Keratinocyte (primary cell): Measurements from ENCODE around the gene GCC2. TPM values are rescaled to one million over a fixed set of nuclear protein-coding genes. Genes with fewer than 3 reads are reported as not detected.
A peak's percentile ranks its signal among the peaks of the same experiment; 100 is the strongest.
"Not testable (repeated sequence)": the region's sequence is repeated elsewhere in the genome, so short reads cannot be mapped to it uniquely, and the experiment has no call there.

Source experiments
- DNase-seq: peaks from one replicate; pipeline ENCODE4 v3.0.0-alpha.2; 2011; ENCODE audit warnings: low read depth, missing footprints, low spot score
- FAIRE-seq: peaks from 2 replicates; lab custom pipeline; 2011; peaks lifted over from hg19 to GRCh38; lab: Jason Lieb, UNC
- H2AFZ ChIP-seq: 2 replicates; pipeline ENCODE4 v1.6.0; 2012; ENCODE audit warnings: low read length, control low read depth, inconsistent platforms; ENCODE audit not compliant: control insufficient read depth
- H3K27ac ChIP-seq: 2 replicates; pipeline ENCODE4 v1.5.1; 2011; ENCODE audit warnings: low read length; ENCODE audit not compliant: control insufficient read depth, insufficient read depth
- H3K27me3 ChIP-seq: 3 replicates; pipeline ENCODE4 v1.6.0; 2011; ENCODE audit warnings: low read length; ENCODE audit not compliant: control insufficient read depth, insufficient read depth; ENCODE audit errors: extremely low read depth
- H3K36me3 ChIP-seq, 2 experiments: 2 replicates in 1 of 2; 3 replicates in 1 of 2; pipeline ENCODE4 v1.5.1; 2011; ENCODE audit warnings: low read length in 2 of 2, mild to moderate bottlenecking in 1 of 2; ENCODE audit not compliant: control insufficient read depth in 2 of 2, insufficient read depth in 2 of 2; ENCODE audit errors: extremely low read depth in 1 of 2
- H3K4me1 ChIP-seq: 3 replicates; pipeline ENCODE4 v1.5.1; 2011; ENCODE audit warnings: low read length; ENCODE audit not compliant: control insufficient read depth, insufficient read depth; ENCODE audit errors: extremely low read depth
- H3K4me2 ChIP-seq: 3 replicates; pipeline ENCODE4 v1.6.0; 2011; ENCODE audit warnings: low read depth, low read length; ENCODE audit not compliant: control insufficient read depth, insufficient read depth; ENCODE audit errors: extremely low read depth
- H3K4me3 ChIP-seq, 3 experiments: fragments of 200-600 bp in 1 of 3; sonication (generic) in 1 of 3; 2 replicates in 2 of 3; 3 replicates in 1 of 3; pipeline ENCODE4 v1.5.1; 2011 to 2016; ENCODE audit warnings: low read length in 3 of 3, mild to moderate bottlenecking in 3 of 3, control low read depth in 2 of 3, inconsistent platforms in 1 of 3, low read depth in 1 of 3, mixed read lengths in 1 of 3, mixed run types in 1 of 3, moderate library complexity in 1 of 3; ENCODE audit not compliant: control insufficient read depth in 2 of 3, insufficient read depth in 2 of 3; ENCODE audit errors: extremely low read depth in 1 of 3
- H3K79me2 ChIP-seq: 2 replicates; pipeline ENCODE4 v1.6.0; 2012; ENCODE audit warnings: low read length; ENCODE audit not compliant: control insufficient read depth, insufficient read depth
- H3K9ac ChIP-seq: 3 replicates; pipeline ENCODE4 v1.6.0; 2011; ENCODE audit warnings: low read length; ENCODE audit not compliant: control insufficient read depth, insufficient read depth; ENCODE audit errors: extremely low read depth
- H3K9me1 ChIP-seq: 3 replicates; pipeline ENCODE4 v1.6.0; 2011; ENCODE audit warnings: low read length; ENCODE audit not compliant: control insufficient read depth, insufficient read depth; ENCODE audit errors: extremely low read depth
- H3K9me3 ChIP-seq: 2 replicates; pipeline ENCODE4 v1.5.1; 2012; ENCODE audit warnings: low read depth, low read length; ENCODE audit not compliant: control insufficient read depth
- H4K20me1 ChIP-seq: 3 replicates; pipeline ENCODE4 v1.6.0; 2011; ENCODE audit warnings: low read length; ENCODE audit not compliant: control insufficient read depth, insufficient read depth; ENCODE audit errors: extremely low read depth
- CTCF ChIP-seq, 3 experiments: IDR thresholded peaks in 1 of 3; conservative IDR thresholded peaks in 1 of 3; optimal IDR thresholded peaks in 1 of 3; 2 replicates in 2 of 3; 3 replicates in 1 of 3; pipeline versions ENCODE3 to v1.5.1; 2011; ENCODE audit warnings: low read length in 3 of 3, mild to moderate bottlenecking in 3 of 3, moderate library complexity in 2 of 3, control low read depth in 1 of 3, inconsistent platforms in 1 of 3; ENCODE audit not compliant: insufficient read depth in 2 of 3; ENCODE audit errors: extremely low read depth in 1 of 3
- EZH2 ChIP-seq: IDR thresholded peaks from one replicate; pipeline ENCODE4 v1.6.1; 2012; ENCODE audit warnings: inconsistent platforms, mild to moderate bottlenecking, low read length, moderate library complexity
- dilution Hi-C: fragments of 300-500 bp; cut with MboI; formaldehyde crosslinking; loops from one replicate; pipeline ENCODE4 v1.7.0; 2020; ENCODE audit warnings: low sequenced_read_pairs; ENCODE audit not compliant: extremely low pct_ligation_motif_present
- polyA plus RNA-seq, 5 experiments: library from polyadenylated mRNA; depleted of rRNA in 3 of 5; stranded (reverse) in 3 of 5; stranded (forward) in 1 of 5; unstranded in 1 of 5; fragments of >200 nt; gene quantifications; 1 replicate in 1 of 5; 2 replicates in 3 of 5; 3 replicates in 1 of 5; pipeline versions ENCODE4 v1.2.1 to v1.2.3, GENCODE V29; 2011 to 2012; ENCODE audit warnings: missing spikeins in 2 of 5, low read depth in 1 of 5, low replicate concordance in 1 of 5

The GCC2 gene
- polyA plus RNA-seq, 1 donor (not counting 4 experiments of a cell fraction or from before 2014, with no cell fraction given): 8.4 TPM

GRCh38 chr2:108451976-108452375 lies 3.0 kb downstream of the GCC2 start:
- no peak overlapping the region for H2AFZ ChIP-seq

GRCh38 chr2:108453530-108453929 lies 4.5 kb downstream of the GCC2 start:
- H3K4me3 ChIP-seq, FAIRE-seq, H3K9ac ChIP-seq, H2AFZ ChIP-seq, H3K9me1 ChIP-seq, H3K27me3 ChIP-seq, H3K4me1 ChIP-seq, DNase-seq, H3K9me3 ChIP-seq, H4K20me1 ChIP-seq, H3K4me2 ChIP-seq, H3K27ac ChIP-seq, dilution Hi-C loops: not testable (repeated sequence)
- peaks cover 6 to 12% of the 10 kb centered on the region in 2 experiments for H3K36me3 ChIP-seq
- peaks cover 25% of the 10 kb centered on the region for H3K79me2 ChIP-seq

More at GRCh38 chr2:108451976-108452375, 3.0 kb downstream of the GCC2 start:
- peaks cover 8% of the 10 kb centered on the region for H3K4me1 ChIP-seq
- dilution Hi-C loops: no loop called here
- FAIRE-seq: no peak
- no peaks in the 10 kb centered on the region for H3K27me3 ChIP-seq
- no peak overlapping the region for H3K4me2 ChIP-seq
- no peak overlapping the region for H3K27ac ChIP-seq
- no peaks in the 10 kb centered on the region for H3K9me1 ChIP-seq
- peaks cover 6 to 12% of the 10 kb centered on the region in 2 experiments for H3K36me3 ChIP-seq
- no peak overlapping the region for H3K4me3 ChIP-seq
- H3K9ac ChIP-seq: no peak overlapping the region
- H4K20me1 ChIP-seq: no peaks in the 10 kb centered on the region
- H3K79me2 ChIP-seq: peaks cover 12% of the 10 kb centered on the region
- DNase-seq: no peak
- H3K9me3 ChIP-seq: no peaks in the 10 kb centered on the region
- TF ChIP-seq EZH2 (no peak), CTCF (optimal IDR thresholded peaks at IDR 0.05 in 1 of 3, IDR thresholded peaks at IDR 0.05 in 1 of 3, conservative IDR thresholded peaks at IDR 0.05 in 1 of 3; ENCODE audit: extremely low read depth in 1 of 3, insufficient read depth in 2 of 3, low read length in 3 of 3) (no peak)

DNA sequence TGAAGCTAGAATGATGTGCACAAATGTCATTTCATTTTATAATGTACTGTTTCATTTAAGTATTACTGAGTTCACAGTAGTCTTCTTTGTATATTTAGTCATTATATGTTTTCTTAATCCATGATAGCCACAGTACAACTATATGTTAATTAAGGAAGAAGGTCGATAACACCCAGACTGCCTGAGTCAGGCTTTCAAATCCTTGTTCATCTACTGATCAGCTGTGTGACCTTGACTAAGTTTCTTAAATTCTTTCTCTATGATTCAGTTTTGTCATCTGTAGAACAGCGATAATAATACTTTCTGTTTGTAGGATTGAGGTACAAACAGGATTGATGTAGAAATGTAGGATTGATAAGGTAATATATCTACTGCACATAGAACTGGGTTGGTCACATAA lies 5.4 kb downstream of the GCC2 start:
- DNase-seq (no peak), FAIRE-seq (peak; percentile 34)
- H3K9me1 ChIP-seq: no peaks in the 10 kb centered on the region
- H3K4me3 ChIP-seq: no peak overlapping the region
- dilution Hi-C loops: no loop called here
- peaks cover 3% of the 10 kb centered on the region for H3K4me1 ChIP-seq
- H3K9me3 ChIP-seq: no peaks in the 10 kb centered on the region
- H2AFZ ChIP-seq: no peak overlapping the region
- H4K20me1 ChIP-seq: no peaks in the 10 kb centered on the region
- TF ChIP-seq EZH2 (no peak), CTCF (optimal IDR thresholded peaks at IDR 0.05 in 1 of 3, IDR thresholded peaks at IDR 0.05 in 1 of 3, conservative IDR thresholded peaks at IDR 0.05 in 1 of 3; ENCODE audit: extremely low read depth in 1 of 3, insufficient read depth in 2 of 3, low read length in 3 of 3) (no peak)
- no peak overlapping the region for H3K9ac ChIP-seq
- no peak overlapping the region for H3K4me2 ChIP-seq
- no peaks in the 10 kb centered on the region for H3K27me3 ChIP-seq
- H3K79me2 ChIP-seq: peaks cover 22% of the 10 kb centered on the region
- no peak overlapping the region for H3K27ac ChIP-seq
- H3K36me3 ChIP-seq: peaks cover 6 to 12% of the 10 kb centered on the region in 2 experiments
